ENCODE measurements around the gene TMPRSS5. TPM values are rescaled to one million over a fixed set of nuclear protein-coding genes. Genes with fewer than 3 reads are reported as not detected.

The TMPRSS5 gene
- 1.3 and 2.6 TPM in 2 replicates for polyA plus RNA-seq
- 0.97 and 1.2 TPM in 2 replicates for polyA minus RNA-seq

- H3K36me3 ChIP-seq (ENCODE audit: insufficient read depth, low read length): no peaks in the 10 kb centered on the region
- no peaks in the 10 kb centered on the region for H3K27me3 ChIP-seq (ENCODE audit: insufficient read depth, low read depth, low read length)
- no peaks in the 10 kb centered on the region for H3K79me2 ChIP-seq (replicated peaks; ENCODE audit: insufficient read depth, low read length)
- no peaks in the 10 kb centered on the region for H3F3A ChIP-seq (ENCODE audit: insufficient read depth, low read length, poor library complexity, severe bottlenecking)
- H3K4me2 ChIP-seq (ENCODE audit: low read length): no peak within 1 kb of the TSS
- no peaks in the 10 kb centered on the region for H3K9me2 ChIP-seq (ENCODE audit: insufficient read depth, low read length)
- TF ChIP-seq CTCF (IDR thresholded peaks at IDR 0.05; ENCODE audit: poor library complexity, severe bottlenecking) (no peak), TAF1 (IDR thresholded peaks at IDR 0.05; ENCODE audit: low read depth) (no peak), MXI1 (conservative IDR thresholded peaks at IDR 0.05; ENCODE audit: poor library complexity, severe bottlenecking) (no peak), REST (IDR thresholded peaks at IDR 0.05; ENCODE audit: borderline replicate concordance) (no peak), EZH2 (IDR thresholded peaks at IDR 0.05; ENCODE audit: borderline replicate concordance, insufficient read depth, low read length, poor library complexity, severe bottlenecking) (no peak), EP300 (conservative IDR thresholded peaks at IDR 0.05; ENCODE audit: poor library complexity, severe bottlenecking) (no peak), POLR2AphosphoS5 (IDR thresholded peaks at IDR 0.05) (no peak), RAD21 (conservative IDR thresholded peaks at IDR 0.05) (no peak), SMC3 (conservative IDR thresholded peaks at IDR 0.05; ENCODE audit: poor library complexity) (no peak)
- H3K9ac ChIP-seq (ENCODE audit: low read length): no peak within 1 kb of the TSS
- H3K27ac ChIP-seq (ENCODE audit: low read length): no peak within 1 kb of the TSS
- H4K20me1 ChIP-seq (ENCODE audit: insufficient read depth): no peaks in the 10 kb centered on the region
- no peak within 1 kb of the TSS for H2AFZ ChIP-seq (ENCODE audit: low read depth, low read length)
- no peak within 1 kb of the TSS for H3K4me3 ChIP-seq (ENCODE audit: low read length)
- H3K9me3 ChIP-seq (ENCODE audit: low read length): peaks cover 3% of the 10 kb centered on the region
Measured at GRCh38 chr11:113705871-113706655, at the start of gene TMPRSS5. TMPRSS5 (minus strand) TSS chr11:113706308; CDS start chr11:113706224, 84 bp downstream.

GRCh38 chr11:113752932-113753331, 46.8 kb upstream of the TMPRSS5 start:
- Histone ChIP-seq H3K9me3 (ENCODE audit: low read length) (no peaks in the 10 kb centered on the region), H3K27me3 (ENCODE audit: insufficient read depth, low read depth, low read length) (no peaks in the 10 kb centered on the region), H4K20me1 (ENCODE audit: insufficient read depth) (no peaks in the 10 kb centered on the region), H3K27ac (ENCODE audit: low read length) (no peak overlapping the region), H3K9me2 (ENCODE audit: insufficient read depth, low read length) (no peaks in the 10 kb centered on the region), H3F3A (ENCODE audit: insufficient read depth, low read length, poor library complexity, severe bottlenecking) (no peaks in the 10 kb centered on the region), H2AFZ (ENCODE audit: low read depth, low read length) (no peak overlapping the region), H3K4me3 (ENCODE audit: low read length) (no peak overlapping the region), H3K36me3 (ENCODE audit: insufficient read depth, low read length) (peaks cover 19% of the 10 kb centered on the region), H3K4me2 (ENCODE audit: low read length) (no peak overlapping the region), H3K79me2 (replicated peaks; ENCODE audit: insufficient read depth, low read length) (no peaks in the 10 kb centered on the region), H3K9ac (ENCODE audit: low read length) (no peak overlapping the region)
- TF ChIP-seq MXI1 (conservative IDR thresholded peaks at IDR 0.05; ENCODE audit: poor library complexity, severe bottlenecking) (no peak), CTCF (IDR thresholded peaks at IDR 0.05; ENCODE audit: poor library complexity, severe bottlenecking) (no peak), EP300 (conservative IDR thresholded peaks at IDR 0.05; ENCODE audit: poor library complexity, severe bottlenecking) (no peak), RAD21 (conservative IDR thresholded peaks at IDR 0.05) (no peak), TAF1 (IDR thresholded peaks at IDR 0.05; ENCODE audit: low read depth) (no peak), POLR2AphosphoS5 (IDR thresholded peaks at IDR 0.05) (no peak), EZH2 (IDR thresholded peaks at IDR 0.05; ENCODE audit: borderline replicate concordance, insufficient read depth, low read length, poor library complexity, severe bottlenecking) (no peak), REST (IDR thresholded peaks at IDR 0.05; ENCODE audit: borderline replicate concordance) (no peak), SMC3 (conservative IDR thresholded peaks at IDR 0.05; ENCODE audit: poor library complexity) (no peak)
